GM12891 (cell line): ENCODE data around the gene TRAPPC12.

ENCODE experiments used
- POLR2A ChIP-seq: IDR thresholded peaks from 2 replicates; pipeline ENCODE4 v1.6.1; 2011; ENCODE audit warnings: low read depth, low read length, control low read depth
- TAF1 ChIP-seq: IDR thresholded peaks from 2 replicates; pipeline ENCODE4 v1.6.1; 2011; ENCODE audit warnings: low read depth, low read length, control low read depth

DNA sequence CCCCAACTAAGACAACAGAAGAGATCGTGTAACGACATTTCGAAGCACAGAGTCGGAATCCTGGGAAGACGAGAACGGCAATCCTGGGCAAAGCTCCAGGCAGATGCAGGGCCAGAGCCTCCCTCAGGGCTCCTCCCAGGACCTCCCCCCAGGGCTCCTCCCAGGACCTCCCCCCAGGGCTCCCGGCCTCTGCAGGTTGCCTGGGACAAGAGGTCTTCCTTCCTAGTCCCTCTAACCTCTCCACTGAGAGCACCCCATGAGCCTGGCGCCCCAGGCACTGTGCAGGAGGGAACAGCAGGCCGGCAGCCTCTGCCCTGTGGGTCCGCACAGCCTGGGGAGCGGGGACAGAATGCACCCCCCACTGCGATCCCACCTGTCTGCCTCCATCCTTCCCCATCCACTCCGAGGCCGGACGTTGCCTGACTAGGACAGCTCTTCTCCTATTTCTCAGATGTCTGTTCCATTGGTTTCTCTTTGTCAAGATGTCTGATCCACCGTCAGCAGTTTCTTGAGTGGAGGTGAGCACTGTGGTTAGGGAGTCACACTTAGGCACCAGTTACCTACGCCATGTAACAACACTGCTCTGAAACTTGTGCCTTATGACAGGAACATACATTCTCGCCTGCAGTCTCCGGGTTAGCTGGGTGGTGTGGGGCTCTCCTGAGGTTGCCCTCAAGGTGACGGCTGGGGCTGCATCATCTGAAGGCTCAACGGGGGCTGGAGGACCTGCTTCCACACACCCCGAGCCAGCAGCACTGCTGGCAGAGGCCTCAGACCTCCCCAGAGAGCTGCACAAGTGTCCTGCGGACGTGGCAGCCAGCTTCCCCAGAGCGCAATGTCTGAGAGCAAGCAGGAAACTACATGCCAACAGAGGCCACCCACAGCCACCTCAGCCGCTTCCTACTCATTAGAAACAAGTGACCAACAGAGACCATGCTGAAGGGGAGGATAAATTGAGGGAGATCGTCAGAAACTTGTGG is 111.0 kb downstream of the TRAPPC12 start:
- no peak for TF ChIP-seq POLR2A
- no peak for TF ChIP-seq TAF1
